IMR-90 (cell line): ENCODE measurements around the gene SLC22A2. TPM values are rescaled to one million over a fixed set of nuclear protein-coding genes. Genes with fewer than 3 reads are reported as not detected.

ENCODE experiments used
- ATAC-seq: fragments of 200-7000 bp; cut with Tn5 transposase; 2 replicates; pipeline ENCODE4 v1.9.1; 2020; ENCODE audit warnings: low read depth, mild to moderate bottlenecking, moderate library complexity
- BruUV-seq: library from RNA; stranded (reverse); fragments of 400-500 nt; replicated peaks from 2 replicates; lab custom pipeline; 2021; lab: Mats Ljungman, UMichigan
- CTCF ChIA-PET: fragments of 300-600 bp; formaldehyde crosslinking; extraction: SDS; loops from one replicate; lab custom pipeline; 2021; ENCODE audit warnings: antibody characterized with exemption; lab: Yijun Ruan, JAX
- POLR2A ChIA-PET: fragments of 300-600 bp; sonication (Branson Sonifier 250); formaldehyde crosslinking; loops from one replicate; lab custom pipeline; 2022; ENCODE audit warnings: antibody characterized with exemption; ENCODE audit not compliant: unreplicated experiment; lab: Charles Lee
- DNase-seq: peaks from one replicate; pipeline ENCODE4 v3.0.0; 2013
- H2AFZ ChIP-seq: replicated peaks from 2 replicates; pipeline ENCODE3; 2013; ENCODE audit warnings: low read length, mild to moderate bottlenecking; ENCODE audit not compliant: poor library complexity
- H2AK5ac ChIP-seq: 2 replicates; pipeline ENCODE4 v1.6.1; 2013; ENCODE audit warnings: low read depth, low read length, inconsistent platforms
- H2AK9ac ChIP-seq: replicated peaks from 2 replicates; pipeline ENCODE3; 2013; ENCODE audit warnings: mild to moderate bottlenecking, low read depth, low read length, moderate library complexity; ENCODE audit not compliant: poor library complexity
- H2BK120ac ChIP-seq: 2 replicates; pipeline ENCODE4 v1.6.1; 2013; ENCODE audit warnings: low read depth, low read length, inconsistent platforms
- H2BK15ac ChIP-seq: 3 replicates; pipeline ENCODE4 v1.6.1; 2013; ENCODE audit warnings: low read depth, low read length, inconsistent platforms
- H2BK20ac ChIP-seq: 2 replicates; pipeline ENCODE4 v1.6.1; 2013; ENCODE audit warnings: low read depth, mild to moderate bottlenecking, inconsistent platforms, low read length, moderate library complexity
- H2BK5ac ChIP-seq: 2 replicates; pipeline ENCODE4 v1.6.1; 2013; ENCODE audit warnings: mild to moderate bottlenecking, low read depth, low read length, inconsistent platforms; ENCODE audit not compliant: poor library complexity, severe bottlenecking
- H3K14ac ChIP-seq: replicated peaks from 2 replicates; pipeline ENCODE4 v1.6.1; 2013; ENCODE audit warnings: low read depth, low read length, inconsistent platforms
- H3K18ac ChIP-seq: 2 replicates; pipeline ENCODE4 v1.6.1; 2013; ENCODE audit warnings: low read depth, low read length, control low read depth
- H3K23ac ChIP-seq: 2 replicates; pipeline ENCODE4 v1.6.1; 2013; ENCODE audit warnings: low read depth, low read length, inconsistent platforms
- H3K27ac ChIP-seq: 2 replicates; pipeline ENCODE4 v1.5.1; 2013; ENCODE audit warnings: mild to moderate bottlenecking, control low read depth, low read length; ENCODE audit not compliant: insufficient read depth
- H3K27me3 ChIP-seq: 2 replicates; pipeline ENCODE4 v1.6.1; 2013; ENCODE audit warnings: low read length; ENCODE audit not compliant: control insufficient read depth, insufficient read depth
- H3K36me3 ChIP-seq: 2 replicates; pipeline ENCODE4 v1.6.1; 2013; ENCODE audit warnings: low read length, mixed read lengths; ENCODE audit not compliant: control insufficient read depth, insufficient read depth
- H3K4ac ChIP-seq: 2 replicates; pipeline ENCODE4 v1.6.1; 2013; ENCODE audit warnings: low read depth, low read length, inconsistent platforms
- H3K4me1 ChIP-seq: 2 replicates; pipeline ENCODE4 v1.6.1; 2013; ENCODE audit warnings: low read length, mixed read lengths; ENCODE audit not compliant: control insufficient read depth, insufficient read depth
- H3K4me2 ChIP-seq: 2 replicates; pipeline ENCODE4 v1.6.1; 2013; ENCODE audit warnings: low read depth, mild to moderate bottlenecking, control low read depth, low read length, moderate library complexity
- H3K4me3 ChIP-seq: 2 replicates; pipeline ENCODE4 v1.5.1; 2013; ENCODE audit warnings: low read depth, mild to moderate bottlenecking, control low read depth, low read length, moderate library complexity; ENCODE audit not compliant: insufficient read depth
- H3K56ac ChIP-seq: 2 replicates; pipeline ENCODE4 v1.6.1; 2013; ENCODE audit warnings: low read length, inconsistent platforms; ENCODE audit not compliant: insufficient read depth; ENCODE audit errors: extremely low read depth
- H3K79me1 ChIP-seq, 2 experiments: 2 replicates each; pipeline ENCODE4 v1.6.1; 2013; ENCODE audit warnings: low read length in 2 of 2, inconsistent platforms in 1 of 2, low read depth in 1 of 2
- H3K9ac ChIP-seq: 2 replicates; pipeline ENCODE4 v1.6.1; 2013; ENCODE audit warnings: low read depth, low read length, control low read depth
- H3K9me1 ChIP-seq: 2 replicates; pipeline ENCODE4 v1.6.1; 2013; ENCODE audit warnings: low read length, inconsistent platforms; ENCODE audit not compliant: insufficient read depth
- H3K9me3 ChIP-seq: 2 replicates; pipeline ENCODE4 v1.6.1; 2013; ENCODE audit warnings: low read length; ENCODE audit not compliant: control insufficient read depth, insufficient read depth
- H4K20me1 ChIP-seq: 2 replicates; pipeline ENCODE4 v1.6.1; 2013; ENCODE audit warnings: low read length, inconsistent platforms; ENCODE audit not compliant: insufficient read depth
- H4K5ac ChIP-seq: 2 replicates; pipeline ENCODE4 v1.6.1; 2013; ENCODE audit warnings: mild to moderate bottlenecking, low read depth, low read length, control low read depth
- H4K8ac ChIP-seq, 2 experiments: 2 replicates each; pipeline ENCODE4 v1.6.1; 2013; ENCODE audit warnings: low read depth in 2 of 2, low read length in 2 of 2, control low read depth in 1 of 2, inconsistent platforms in 1 of 2
- H4K91ac ChIP-seq: 2 replicates; pipeline ENCODE4 v1.6.1; 2013; ENCODE audit warnings: low read depth, low read length, inconsistent platforms; ENCODE audit not compliant: insufficient read depth
- MAFK ChIP-seq: IDR thresholded peaks from 2 replicates; pipeline ENCODE4 v1.6.1; 2012; ENCODE audit warnings: low read depth, low read length, improper control_type of control experiment
- MAZ ChIP-seq: IDR thresholded peaks from 2 replicates; pipeline ENCODE4 v1.6.1; 2012; ENCODE audit warnings: low read depth, mild to moderate bottlenecking, low read length, improper control_type of control experiment, moderate library complexity, borderline replicate concordance
- POLR2A ChIP-seq: IDR thresholded peaks from 2 replicates; pipeline ENCODE4 v1.6.1; 2012; ENCODE audit warnings: mild to moderate bottlenecking, low read depth, low read length
- WGBS, 2 experiments: methylation state at CpG; one replicate each; pipeline versions ENCODE4 v1.1.5 to v1.1.7; 2013; ENCODE audit warnings: missing lambda C conversion rate in 2 of 2; ENCODE audit not compliant: insufficient read length in 1 of 2; ENCODE audit errors: extremely low coverage in 2 of 2; 5-methylcytosine and 5-hydroxymethylcytosine counted together
- dilution Hi-C: fragments of 300-500 bp; cut with HindIII; formaldehyde crosslinking; loops from one replicate; pipeline ENCODE4 v1.14.3; 2018; ENCODE audit warnings: low sequenced_read_pairs; ENCODE audit not compliant: unreplicated experiment
- in situ Hi-C: fragments of 300-500 bp; cut with MboI; formaldehyde crosslinking; loops from 3 replicates; pipeline ENCODE4 v1.14.3; 2019; ENCODE audit warnings: low sequenced_read_pairs, inconsistent platforms, mixed read lengths
- intact Hi-C: fragments of 100-400 bp; cut with micrococcal nuclease; formaldehyde crosslinking; loops from 2 replicates; pipeline ENCODE4 v1.10.0; 2022
- polyA plus RNA-seq, 3 experiments: library from polyadenylated mRNA; depleted of rRNA; stranded (reverse); fragments of >200 nt; gene quantifications; 2 replicates each; pipeline ENCODE4 v1.2.3, GENCODE V29; 2012; ENCODE audit warnings: low replicate concordance in 1 of 3
- total RNA-seq: library from RNA; depleted of rRNA; stranded (reverse); fragments of >200 nt; gene quantifications from 2 replicates; pipeline ENCODE4 v1.2.3, GENCODE V29; 2012

The SLC22A2 gene
- total and polyA plus RNA-seq, 2 of the 4 experiments (the other 2 are of a cell fraction): not detected

- H2BK120ac ChIP-seq: no peak overlapping the region
- no peaks in the 10 kb centered on the region for H3K36me3 ChIP-seq
- no peak overlapping the region for H3K14ac ChIP-seq
- H3K4me3 ChIP-seq: no peak overlapping the region
- H3K4me2 ChIP-seq: no peak overlapping the region
- TF ChIP-seq POLR2A (no peak), MAZ (no peak), MAFK (no peak)
- no peak overlapping the region for H3K27ac ChIP-seq
- H2BK5ac ChIP-seq: no peak overlapping the region
- no peak overlapping the region for H2AK9ac ChIP-seq
- no peak overlapping the region for H2AK5ac ChIP-seq
- H3K9ac ChIP-seq: no peak overlapping the region
- dilution Hi-C loops: no loop called here
- H3K18ac ChIP-seq: no peak overlapping the region
- no peaks in the 10 kb centered on the region for H3K27me3 ChIP-seq
- no peaks in the 10 kb centered on the region for H3K9me1 ChIP-seq
- intact Hi-C loops: no loop called here
- in situ Hi-C loops: no loop called here
- ATAC-seq (no peak), DNase-seq (no peak)
- no peaks in the 10 kb centered on the region for H3K4me1 ChIP-seq
- no peak overlapping the region for H2AFZ ChIP-seq
- H2BK15ac ChIP-seq: no peak overlapping the region
- BruUV-seq: no TSS peak
- H3K23ac ChIP-seq: no peak overlapping the region
- no peaks in the 10 kb centered on the region for H4K20me1 ChIP-seq
- H3K79me1 ChIP-seq: no peaks in the 10 kb centered on the region
- no peak overlapping the region for H4K5ac ChIP-seq
- H4K8ac ChIP-seq: no peak overlapping the region
- H3K56ac ChIP-seq: no peak overlapping the region
- no peak overlapping the region for H3K4ac ChIP-seq
- H2BK20ac ChIP-seq: no peak overlapping the region
- WGBS, 2 experiments: no CpG with 5 or more reads among the region's 7 CpGs
- H4K91ac ChIP-seq: no peak overlapping the region
- POLR2A ChIA-PET: no interaction called here
- CTCF ChIA-PET: no interaction called here
- H3K9me3 ChIP-seq: peaks cover 4% of the 10 kb centered on the region; the same call in 1 of the 2 replicates
These were observed 32.5 kb downstream of the SLC22A2 start for GRCh38 chr6:160226118-160226591.
